NOMO-1 treated with DMSO at 0.1 percent for 48 hours (cell line): Measurements from ENCODE around the gene ZNF223.
A peak's percentile ranks its signal among the peaks of the same experiment; 100 is the strongest.

Experiments used
- DNase-seq: peaks from one replicate; lab custom pipeline; 2025; ENCODE audit not compliant: unreplicated experiment; lab: John Stamatoyannopoulos, UW

ZNF223 gene

DNA sequence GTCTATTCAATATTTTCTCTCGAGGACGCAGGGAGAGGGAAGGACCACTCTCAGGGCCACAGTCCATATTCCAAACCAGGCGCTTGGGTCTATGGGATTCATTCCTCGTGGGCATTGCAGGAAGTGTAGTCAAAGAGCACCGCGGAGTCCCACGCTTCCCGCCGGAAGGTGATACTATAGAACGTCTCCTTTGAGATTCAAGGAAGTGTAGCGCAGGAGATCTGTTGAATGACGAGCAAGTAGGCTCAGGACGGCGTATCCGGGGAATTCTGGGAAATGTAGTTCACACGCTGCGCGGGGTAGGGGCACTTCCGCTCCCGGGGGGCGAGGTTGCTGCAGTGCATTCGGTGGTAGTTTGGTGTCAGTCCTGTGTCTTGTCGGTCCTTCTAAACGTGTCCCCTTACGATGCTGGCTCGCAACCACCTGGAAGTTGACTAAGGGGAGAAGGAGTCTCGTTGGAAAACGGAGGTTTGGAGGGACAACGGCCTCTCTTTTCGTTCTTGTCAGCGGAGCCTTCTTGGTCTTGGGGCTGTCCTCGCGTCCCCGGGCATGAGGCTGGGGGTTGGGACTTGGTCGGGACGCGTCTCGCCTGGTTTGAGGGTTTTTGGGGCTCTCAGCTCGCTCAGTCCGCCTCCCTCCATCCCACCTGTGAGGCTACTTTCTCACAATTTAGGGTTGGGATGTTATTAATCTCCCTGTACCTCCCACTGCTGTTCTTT lies 20.1 kb downstream of the ZNF223 start, which contains the start of gene ZNF284:
TSS of gene ZNF284 (plus strand) at position 336 of the 719 bp plus-strand sequence. CDS start 4,231 bp downstream, outside the sequence.
- peak; percentile 88 for DNase-seq

DNA sequence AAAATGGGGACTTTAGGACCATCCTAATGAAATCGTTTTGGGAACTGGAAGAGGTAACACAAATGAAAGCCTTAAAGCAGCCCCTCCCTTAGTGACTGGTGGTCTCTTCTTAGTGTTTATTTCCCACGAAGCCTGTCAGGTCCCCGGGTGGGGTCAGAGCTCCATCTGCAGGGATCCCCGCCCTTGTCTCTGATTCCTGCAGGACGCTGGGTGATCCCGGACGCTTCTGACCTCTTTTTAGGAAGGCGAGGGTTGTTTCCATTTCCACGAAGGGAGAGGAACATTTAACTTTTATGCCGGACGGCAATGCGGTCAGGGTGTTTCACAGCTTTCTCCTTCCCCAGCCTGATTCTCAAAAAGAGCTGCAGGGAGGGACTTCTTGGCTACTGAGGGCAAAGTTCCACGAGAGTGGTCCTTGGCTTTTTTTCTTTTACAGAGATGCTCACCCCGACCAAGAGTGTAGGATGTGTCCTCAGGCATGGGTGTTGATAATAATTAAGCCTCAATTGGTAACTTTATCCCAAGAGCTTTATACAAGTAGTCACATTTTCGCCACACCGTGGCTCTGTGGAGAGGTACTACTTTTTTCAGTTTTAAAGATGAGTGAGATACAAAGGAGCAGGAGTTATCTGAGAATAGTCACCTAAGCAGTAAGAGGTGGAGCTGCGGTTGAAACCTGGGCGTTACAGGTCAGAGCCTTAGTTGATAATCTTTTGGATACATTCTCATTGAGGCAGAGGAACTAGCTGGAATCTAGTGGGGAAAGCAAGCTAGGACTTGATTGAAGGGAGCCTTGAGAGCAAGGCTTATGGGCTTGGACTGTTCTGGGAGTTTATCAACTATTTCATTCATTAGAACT lies 20.9 kb downstream of the ZNF223 start:
- no peak for DNase-seq

DNA sequence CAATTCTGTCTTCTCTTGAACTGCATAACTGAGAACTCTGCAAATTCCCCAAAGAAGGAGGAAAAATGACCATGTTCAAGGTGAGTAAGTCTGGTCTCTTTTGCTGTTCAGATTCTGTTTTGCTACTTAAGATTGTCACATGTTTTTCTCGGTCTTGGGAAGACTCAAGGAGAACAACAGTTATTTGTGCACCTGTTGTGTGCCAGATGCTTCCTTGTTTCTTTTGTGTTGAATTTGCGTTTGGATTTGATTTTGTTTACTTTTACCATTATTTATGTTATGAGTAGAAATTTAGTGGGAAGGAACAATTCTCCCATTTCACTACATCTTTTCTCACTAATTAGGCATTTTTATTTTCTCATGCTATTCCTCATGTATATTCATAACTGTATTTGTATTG lies 24.5 kb downstream of the ZNF223 start:
- DNase-seq = no peak

DNA sequence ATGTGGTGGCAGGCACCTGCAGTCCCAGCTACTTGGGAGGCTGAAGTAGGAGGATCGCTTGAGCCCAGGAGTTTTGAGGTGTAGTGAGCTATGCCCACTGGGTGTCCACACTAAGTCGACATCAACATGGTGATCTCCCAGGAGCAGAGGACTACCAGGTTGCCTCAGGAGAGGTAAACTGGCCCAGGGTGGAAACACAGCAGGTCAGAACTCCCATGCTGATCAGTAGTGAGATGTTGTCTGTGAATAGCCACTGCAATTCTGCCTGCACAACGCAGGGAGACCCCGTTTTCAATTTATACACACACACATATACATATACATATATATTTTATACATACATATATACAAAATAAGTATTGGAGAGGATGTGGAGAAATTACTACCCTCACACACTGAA lies 40.3 kb downstream of the ZNF223 start:
- DNase-seq = no peak

DNA sequence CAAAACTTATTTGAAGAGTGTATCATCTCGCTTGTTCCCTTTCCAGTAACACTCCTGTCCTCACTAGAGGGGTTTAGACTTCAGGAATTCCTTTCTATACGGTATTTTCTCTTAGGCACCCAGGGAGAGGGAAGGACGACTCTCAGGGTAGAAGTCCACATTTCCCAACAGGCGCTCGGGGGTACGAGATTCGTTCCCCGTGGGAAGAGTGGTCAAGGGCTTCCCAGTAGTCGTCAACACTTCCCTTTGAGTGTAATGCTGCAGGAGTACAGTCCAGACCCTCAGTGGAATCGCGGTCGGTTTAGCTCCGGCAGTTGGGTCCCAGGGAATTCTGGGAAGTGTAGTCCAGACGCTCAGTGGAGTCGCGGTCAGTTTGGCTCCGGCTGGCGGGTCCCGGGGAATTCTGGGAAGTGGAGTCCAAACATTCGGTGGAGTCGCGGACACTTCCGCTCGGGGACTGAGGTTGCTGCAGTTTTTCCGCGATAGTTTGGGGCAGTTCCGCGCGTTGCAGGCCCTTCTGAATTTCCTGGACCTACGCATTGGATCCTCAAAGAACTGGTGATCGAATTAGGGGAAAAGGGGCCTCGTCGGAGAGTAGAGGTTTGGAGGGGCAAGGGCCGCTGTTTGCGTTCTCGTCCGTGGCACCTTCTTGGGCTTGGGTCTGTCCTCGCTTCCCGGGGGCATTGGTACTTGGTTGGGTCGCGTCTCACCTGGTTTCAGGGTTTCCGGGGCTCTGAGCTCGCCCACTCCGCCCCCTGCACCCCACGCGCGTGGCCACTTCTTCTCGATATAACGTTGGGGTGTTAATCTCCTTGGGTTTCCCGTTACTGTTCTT lies 42.3 kb downstream of the ZNF223 start, which contains the start of gene ZNF224:
TSS of gene ZNF224 (plus strand) at position 431 of the 835 bp plus-strand sequence. CDS start 3,513 bp downstream, outside the sequence.
- DNase-seq = peak; percentile 92

DNA sequence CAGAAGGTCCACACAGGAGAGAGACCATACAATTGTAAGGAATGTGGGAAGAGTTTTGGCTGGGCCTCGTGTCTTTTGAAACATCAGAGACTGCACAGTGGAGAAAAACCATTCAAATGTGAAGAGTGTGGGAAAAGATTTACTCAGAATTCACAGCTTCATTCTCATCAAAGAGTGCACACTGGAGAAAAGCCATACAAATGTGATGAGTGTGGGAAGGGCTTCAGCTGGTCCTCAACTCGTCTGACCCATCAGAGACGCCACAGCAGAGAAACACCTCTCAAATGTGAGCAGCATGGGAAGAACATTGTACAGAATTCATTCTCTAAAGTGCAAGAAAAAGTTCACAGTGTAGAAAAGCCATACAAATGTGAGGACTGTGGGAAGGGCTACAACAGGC lies 55.9 kb downstream of the ZNF223 start:
- DNase-seq = no peak

DNA sequence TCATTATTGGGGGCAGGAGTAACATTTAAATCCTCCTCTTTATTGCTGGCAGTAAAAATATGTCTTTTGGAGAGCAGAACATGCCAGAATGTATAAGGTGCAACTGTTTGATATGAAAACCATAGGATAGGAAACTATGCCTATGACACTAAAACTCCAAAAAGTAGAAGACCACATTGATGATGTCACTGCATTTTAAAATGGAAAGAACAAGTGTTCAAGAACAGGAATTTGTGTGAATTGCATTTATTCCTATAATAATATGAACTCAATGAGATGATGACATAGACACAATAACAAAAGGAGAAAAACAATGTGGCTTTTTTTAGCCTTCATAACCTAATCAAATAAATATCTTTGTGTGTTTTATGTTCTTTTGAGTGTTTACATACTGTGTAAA lies 57.6 kb downstream of the ZNF223 start:
- DNase-seq = no peak

DNA sequence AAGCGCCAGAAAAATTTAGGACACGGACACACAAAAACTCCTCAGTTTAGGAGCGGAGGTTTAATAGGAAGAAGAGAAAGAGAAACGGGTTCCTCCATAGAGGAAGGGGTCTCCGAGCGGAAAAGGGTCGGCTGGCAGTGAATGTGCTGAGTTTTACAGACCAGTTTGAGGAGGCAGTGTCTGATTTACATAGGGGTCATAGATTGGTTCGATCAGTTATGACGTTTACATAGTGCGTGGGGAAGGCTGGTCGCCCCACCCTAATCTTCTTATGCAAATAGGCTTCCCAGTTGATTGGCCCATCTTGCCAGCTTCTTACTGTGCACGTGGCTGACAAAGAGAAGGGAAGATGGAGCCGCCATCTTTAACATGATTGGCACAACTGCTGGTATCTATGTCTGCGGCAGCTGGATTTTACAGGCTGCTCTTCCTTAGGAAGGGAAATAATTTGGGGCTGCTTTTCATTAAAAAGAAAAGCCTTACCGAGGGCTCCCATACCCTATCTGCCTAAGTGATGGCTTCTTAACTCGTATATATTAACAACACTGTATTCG lies 60.2 kb downstream of the ZNF223 start:
- DNase-seq = no peak

DNA sequence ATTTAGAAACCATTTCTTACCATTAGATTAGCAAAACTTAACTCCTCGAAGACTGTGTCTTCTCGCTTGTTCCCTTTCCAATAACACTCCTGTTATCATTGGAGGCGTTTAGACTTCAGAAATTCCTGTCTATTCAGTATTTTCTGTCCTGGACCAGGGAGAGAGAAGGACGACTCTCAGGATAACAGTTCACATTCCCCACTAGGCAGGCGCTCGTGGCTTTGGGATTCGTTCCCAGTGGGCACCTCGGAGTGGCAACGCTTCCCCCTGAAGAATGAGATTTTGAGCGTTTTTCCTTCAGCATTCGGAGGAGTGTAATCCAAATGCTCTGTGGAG lies 60.9 kb downstream of the ZNF223 start:
- no peak for DNase-seq

DNA sequence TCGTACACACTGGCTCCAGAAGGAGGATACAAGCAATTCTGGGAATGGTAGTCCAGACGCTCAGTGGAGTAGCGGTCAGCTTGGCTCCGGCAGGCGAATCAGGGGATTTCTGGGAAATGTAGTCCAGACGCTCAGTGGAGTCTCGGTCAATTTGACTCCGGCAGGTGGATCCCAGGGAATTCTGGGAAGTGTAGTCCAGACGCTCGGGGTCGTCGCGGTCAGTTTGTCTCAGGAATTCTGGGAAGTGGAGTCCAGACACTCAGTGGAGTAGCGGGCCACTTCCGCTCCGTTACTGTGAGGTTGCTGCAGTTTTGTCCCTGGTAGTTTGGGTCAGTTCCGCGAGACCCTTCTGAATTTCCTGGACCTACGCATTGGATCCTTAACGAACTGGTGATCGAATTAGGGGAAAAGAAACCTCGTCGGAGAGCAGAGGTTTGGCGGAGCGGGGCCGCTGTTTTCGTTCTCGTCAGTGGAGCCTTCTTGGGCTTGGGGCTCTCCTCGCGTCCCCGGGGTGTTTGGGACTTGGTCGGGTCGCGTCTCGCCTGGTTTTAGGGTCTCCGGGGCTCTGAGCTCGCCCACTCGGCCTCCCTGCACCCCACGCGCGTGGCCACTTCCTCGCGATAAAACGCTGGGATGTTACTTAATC lies 61.4 kb downstream of the ZNF223 start, which contains the start of gene ZNF225:
TSS of gene ZNF225 (plus strand) at position 262 of the 646 bp plus-strand sequence. CDS start 2,429 bp downstream, outside the sequence.
- DNase-seq = peak; percentile 93

DNA sequence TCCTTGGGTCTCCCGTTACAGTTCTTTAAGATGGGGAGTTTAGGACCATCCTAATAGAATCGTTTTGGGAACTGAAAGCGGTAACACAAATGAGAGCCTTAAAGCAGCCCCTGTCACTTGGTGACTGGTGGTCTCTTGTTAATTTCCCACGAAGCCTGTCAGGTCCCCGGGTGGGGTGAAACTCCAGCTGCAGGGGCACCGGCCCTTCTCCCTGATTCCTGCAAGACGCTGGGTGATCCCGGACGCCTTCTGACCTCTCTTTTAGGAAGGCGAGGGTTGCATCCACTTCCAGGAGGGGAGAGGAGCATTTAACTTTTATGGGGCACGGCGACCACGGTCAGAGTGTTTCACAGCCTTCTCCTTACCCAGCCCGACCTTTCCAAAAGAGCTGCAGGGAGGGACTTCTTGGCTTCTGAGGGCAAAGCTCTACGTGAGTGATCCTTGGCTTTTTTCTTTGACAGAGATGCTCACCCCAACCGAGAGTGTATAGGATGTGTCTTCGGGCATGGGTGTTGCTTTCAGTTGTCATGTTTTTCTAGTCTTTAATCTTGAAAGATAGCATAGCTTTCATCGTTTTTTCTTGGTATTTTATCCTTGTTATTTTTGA lies 62.1 kb downstream of the ZNF223 start:
- DNase-seq = no peak
